Neuronal stem cell (in vitro differentiated cells): ENCODE results near the gene COLEC11. TPM values are rescaled to one million over a fixed set of nuclear protein-coding genes. Genes with fewer than 3 reads are reported as not detected.

Experiments
- small RNA-seq: library from polyadenylated mRNA; stranded (forward); fragments of <200 nt; extraction: miRNeasy Mini kit (QIAGEN cat#:217004); gene quantifications from one replicate; pipeline ENCODE3, GENCODE V24; 2013; ENCODE audit not compliant: insufficient read depth

COLEC11 gene

Small RNAs within 50 kb of the gene (small RNA-seq; reads per million reads assigned to genes)
- gene TMSB4XP2, result not detected
